Sigmoid colon (tissue), 3 donors: Measurements from ENCODE around the gene STING1.
"Not testable (repeated sequence)": the region's sequence is repeated elsewhere in the genome, so short reads cannot be mapped to it uniquely, and the experiment has no call there.

Experiments used
- CTCF ChIP-seq, 4 experiments: fragments of 450-650 bp in 3 of 4; fragments of 200-600 bp in 1 of 4; IDR thresholded peaks; one replicate each; pipeline ENCODE4 v1.5.1; 2016 to 2019; ENCODE audit warnings: antibody characterized with exemption in 4 of 4, mild to moderate bottlenecking in 3 of 4, moderate library complexity in 2 of 4
- POLR2A ChIP-seq, 2 donors: fragments of 450-650 bp; IDR thresholded peaks; one replicate each; pipeline ENCODE4 v1.6.1; 2016; ENCODE audit warnings: antibody characterized with exemption in 2 of 2, mild to moderate bottlenecking in 2 of 2, moderate library complexity in 2 of 2

DNA sequence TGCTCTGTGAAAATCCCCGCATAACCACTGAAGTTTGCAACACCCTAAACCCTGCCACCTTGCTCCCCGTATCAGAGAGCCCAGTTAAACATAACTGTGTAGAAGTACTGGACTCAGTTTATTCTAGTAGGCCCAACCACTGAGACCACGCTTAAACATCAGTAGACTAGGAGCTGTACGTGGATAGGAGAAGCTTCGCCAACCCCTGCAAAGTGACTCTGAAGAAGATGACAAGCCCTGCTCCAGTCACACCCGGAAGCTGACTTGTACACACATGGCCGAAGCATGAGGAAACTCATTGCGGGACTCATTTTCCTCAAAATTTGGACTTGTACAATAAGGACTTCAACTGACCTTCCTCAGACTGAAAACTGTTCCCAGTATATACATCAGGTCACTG lies 46.1 kb upstream of the STING1 start:
- TF ChIP-seq POLR2A, CTCF (IDR thresholded peaks at IDR 0.05): not testable (repeated sequence)
